Skeletal muscle satellite cell (primary cell): ENCODE results near the gene APOB.

Source experiments
- H3K27me3 ChIP-seq: 2 replicates; pipeline ENCODE4 v1.7.0; 2013; ENCODE audit warnings: low read length; ENCODE audit not compliant: control insufficient read depth, insufficient read depth
- H3K36me3 ChIP-seq: 2 replicates; pipeline ENCODE4 v1.7.0; 2013; ENCODE audit warnings: mild to moderate bottlenecking, control low read depth, low read length; ENCODE audit not compliant: insufficient read depth
- H3K4me1 ChIP-seq: 2 replicates; pipeline ENCODE4 v1.7.0; 2013; ENCODE audit warnings: low read length; ENCODE audit not compliant: control insufficient read depth, insufficient read depth
- H3K4me2 ChIP-seq: 2 replicates; pipeline ENCODE4 v1.7.0; 2013; ENCODE audit warnings: mild to moderate bottlenecking, low read length
- H3K4me3 ChIP-seq: 2 replicates; pipeline ENCODE4 v1.7.0; 2013; ENCODE audit warnings: low read length
- H3K9ac ChIP-seq: 2 replicates; pipeline ENCODE4 v1.7.0; 2013; ENCODE audit warnings: mild to moderate bottlenecking, low read depth, low read length, moderate library complexity
- H3K9me3 ChIP-seq: replicated peaks from 2 replicates; pipeline ENCODE4 v1.7.0; 2013; ENCODE audit warnings: mild to moderate bottlenecking, control low read depth, low read length

The APOB gene

DNA sequence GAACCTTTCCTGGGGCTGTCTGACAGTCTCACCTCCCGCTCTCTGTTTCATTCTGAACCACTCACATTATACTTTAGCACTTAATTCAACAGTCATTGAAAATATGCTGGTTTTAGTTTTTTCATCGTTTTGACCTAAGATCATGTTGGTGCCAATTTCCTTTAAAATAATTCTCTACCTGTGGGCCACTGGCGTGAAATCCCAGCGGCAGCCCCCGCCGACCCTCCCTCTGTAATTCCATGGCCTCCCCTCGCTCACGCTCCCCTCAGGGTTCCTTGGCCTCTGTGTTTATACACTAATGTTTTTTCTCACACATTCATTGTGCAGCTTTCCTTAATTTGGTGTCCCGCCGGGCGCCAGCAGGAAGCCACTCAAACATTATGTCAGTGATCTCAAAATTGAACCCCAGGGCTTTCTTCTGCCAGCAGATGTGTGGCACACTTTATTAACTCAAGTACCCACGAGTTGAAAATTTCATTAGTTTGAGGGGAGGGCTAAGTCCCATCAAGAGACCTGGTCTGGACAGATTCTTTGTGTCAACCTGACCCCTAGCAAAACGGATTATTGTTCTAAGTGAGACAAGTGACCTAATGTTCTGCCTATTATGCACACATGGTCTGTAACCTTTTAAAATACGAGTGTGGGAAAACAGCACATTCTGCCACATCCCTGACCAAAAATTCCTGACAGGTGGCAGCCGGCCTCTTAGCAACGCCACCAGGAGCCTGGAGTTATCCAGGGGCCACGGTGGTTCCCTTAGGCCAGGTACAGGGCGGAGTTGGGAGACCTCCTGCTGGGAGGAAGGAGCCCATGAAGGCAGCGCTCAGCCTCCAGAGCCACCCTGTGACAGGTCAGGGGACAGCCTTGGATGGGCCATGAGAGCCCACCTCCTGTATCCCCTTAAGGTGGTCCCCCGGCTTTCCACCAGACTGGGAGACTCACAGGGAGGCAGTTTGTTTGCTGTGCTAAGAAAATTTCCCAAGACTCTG, 53.1 kb downstream of the APOB start:
- H3K27me3 ChIP-seq: peaks cover 5% of the 10 kb centered on the region

DNA sequence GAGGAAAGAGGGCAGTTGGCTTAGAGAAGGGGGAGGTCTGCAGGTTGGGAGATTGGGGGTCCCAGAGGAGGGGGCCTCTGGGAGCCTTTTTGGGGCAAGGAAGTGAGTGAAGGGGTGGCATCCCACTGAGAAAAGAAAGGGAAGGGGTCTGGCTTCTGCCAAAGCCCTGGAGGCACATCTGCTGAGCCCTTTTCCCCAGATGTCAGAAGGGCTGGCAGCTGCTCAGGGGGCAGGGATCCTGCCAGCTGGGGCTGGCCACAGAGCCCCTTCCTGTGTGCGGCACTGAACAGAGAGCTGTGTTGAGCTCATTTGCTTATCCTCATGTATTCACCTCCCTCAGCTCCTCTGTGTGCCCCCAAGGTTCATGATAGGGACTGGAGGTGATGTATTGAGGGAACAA, 54.5 kb downstream of the APOB start:
- Histone ChIP-seq H3K4me1 (no peaks in the 10 kb centered on the region), H3K36me3 (no peaks in the 10 kb centered on the region), H3K4me3 (no peak overlapping the region), H3K27me3 (peaks cover 5% of the 10 kb centered on the region), H3K9me3 (no peaks in the 10 kb centered on the region), H3K9ac (no peak overlapping the region), H3K4me2 (no peak overlapping the region)

More for the DNA sequence above, 53.1 kb downstream of the APOB start:
- Histone ChIP-seq H3K4me3 (no peak overlapping the region), H3K9me3 (no peaks in the 10 kb centered on the region), H3K9ac (no peak overlapping the region), H3K36me3 (no peaks in the 10 kb centered on the region), H3K4me1 (no peaks in the 10 kb centered on the region), H3K4me2 (no peak overlapping the region)

DNA sequence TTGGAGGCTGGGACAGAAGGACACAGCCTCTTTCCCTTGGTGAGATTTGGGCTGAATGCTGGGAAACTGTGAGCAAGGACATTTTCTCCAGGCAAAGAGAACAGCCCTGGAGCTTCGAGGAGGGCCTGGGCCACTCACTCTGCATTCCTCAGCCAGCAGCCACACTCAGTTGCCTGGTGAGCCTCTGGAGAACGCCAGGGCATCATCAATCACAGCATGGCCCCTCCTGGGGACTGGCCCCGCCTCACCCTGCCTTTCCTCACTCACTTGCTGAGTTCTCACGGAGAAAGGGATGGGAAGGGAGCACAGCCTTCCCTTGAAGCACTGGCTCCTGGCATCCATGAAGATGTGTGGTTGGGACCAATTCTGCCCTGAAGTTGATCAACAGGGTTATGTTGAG, 55.0 kb downstream of the APOB start:
- H3K27me3 ChIP-seq: peaks cover 5% of the 10 kb centered on the region
- H3K4me2 ChIP-seq: no peak overlapping the region
- H3K9ac ChIP-seq: no peak overlapping the region
- H3K36me3 ChIP-seq: no peaks in the 10 kb centered on the region
- H3K4me3 ChIP-seq: no peak overlapping the region
- no peaks in the 10 kb centered on the region for H3K9me3 ChIP-seq
- no peaks in the 10 kb centered on the region for H3K4me1 ChIP-seq

DNA sequence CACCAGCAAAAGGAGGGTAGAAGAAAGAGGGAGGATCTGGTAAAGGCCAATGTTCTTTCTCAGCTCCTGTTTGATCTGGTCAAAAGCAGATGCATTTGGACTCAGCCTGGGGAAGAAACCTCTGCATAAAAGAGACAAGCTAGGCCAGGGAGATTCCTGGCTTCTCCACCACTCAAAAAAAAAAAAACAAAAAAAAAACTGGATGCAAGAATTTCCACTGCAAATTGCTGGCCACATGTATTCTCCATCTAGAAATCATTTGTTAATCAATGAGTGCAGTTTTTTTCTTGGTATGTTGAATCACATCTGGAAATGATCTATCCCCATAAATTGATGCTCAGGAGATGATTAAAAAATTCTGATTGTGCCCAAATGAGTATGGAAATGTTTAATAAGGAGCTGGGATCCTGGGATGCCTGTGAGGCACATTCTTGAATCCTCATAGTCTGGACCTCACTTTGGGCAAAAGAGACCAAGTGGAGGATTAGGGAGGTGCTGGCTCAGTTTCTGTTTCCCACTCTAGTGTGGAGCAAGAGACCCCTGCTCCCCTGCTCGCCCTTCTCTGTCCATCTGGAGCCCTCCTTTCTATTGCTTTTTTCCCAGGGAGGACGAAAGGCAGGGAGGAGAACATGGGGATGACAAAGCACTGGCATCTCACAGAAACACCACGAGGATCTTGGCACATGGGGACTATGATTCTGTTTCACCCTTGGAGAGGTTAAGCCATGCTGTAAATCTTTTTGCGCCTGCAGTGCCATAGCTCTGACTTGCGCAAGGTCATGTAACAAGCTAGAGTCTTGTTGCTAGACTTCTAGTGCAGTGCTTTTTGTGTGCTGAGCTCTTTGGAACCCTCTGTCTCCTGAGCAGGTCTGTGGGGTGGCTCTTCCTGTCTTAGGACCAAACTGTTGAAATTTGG, 57.6 kb downstream of the APOB start:
- Histone ChIP-seq H3K4me1 (no peaks in the 10 kb centered on the region), H3K4me3 (no peak overlapping the region), H3K36me3 (no peaks in the 10 kb centered on the region), H3K27me3 (peaks cover 8% of the 10 kb centered on the region), H3K9me3 (no peaks in the 10 kb centered on the region), H3K9ac (no peak overlapping the region), H3K4me2 (no peak overlapping the region)

DNA sequence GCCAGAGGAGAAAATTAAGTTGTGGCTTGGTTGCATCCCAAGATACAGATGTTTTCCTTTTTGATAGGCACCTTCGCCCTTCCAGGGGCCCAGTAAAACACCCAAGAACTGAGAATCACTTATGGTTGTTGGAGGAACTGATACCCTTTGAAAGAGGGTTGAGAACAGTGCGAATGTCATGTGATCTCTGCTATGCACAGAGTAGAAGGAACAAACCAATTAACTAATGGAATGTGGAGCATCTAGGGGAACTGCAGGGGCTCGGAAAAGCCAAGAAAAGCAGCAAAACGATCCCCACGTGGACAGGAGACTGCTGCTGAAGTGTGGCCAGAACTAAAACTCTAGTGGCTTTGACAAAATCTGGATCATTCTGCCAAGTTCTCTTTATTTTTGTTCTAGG, 58.8 kb downstream of the APOB start:
- Histone ChIP-seq H3K36me3 (no peaks in the 10 kb centered on the region), H3K27me3 (peaks cover 8% of the 10 kb centered on the region), H3K4me2 (no peak overlapping the region), H3K9me3 (no peaks in the 10 kb centered on the region), H3K4me3 (no peak overlapping the region), H3K4me1 (no peaks in the 10 kb centered on the region), H3K9ac (no peak overlapping the region)

DNA sequence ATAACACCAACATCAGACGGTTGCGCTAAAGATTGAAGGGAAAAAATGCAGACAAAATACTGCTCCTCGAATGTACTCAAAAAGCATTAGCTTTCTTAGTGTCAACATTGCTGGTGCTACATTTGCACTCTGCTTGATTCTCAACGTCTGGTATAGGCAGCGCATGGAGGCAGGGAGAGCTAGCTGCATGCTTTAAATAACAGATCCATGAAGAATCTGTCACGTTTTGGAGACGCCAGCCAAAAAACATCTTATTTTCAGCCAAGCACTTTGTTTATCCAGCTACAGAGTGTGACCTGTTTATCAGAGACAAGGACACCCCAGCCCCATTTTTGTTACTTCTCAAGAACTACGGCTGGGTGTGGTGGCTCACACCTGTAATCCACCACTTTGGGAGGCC, 59.5 kb downstream of the APOB start:
- no peaks in the 10 kb centered on the region for H3K9me3 ChIP-seq
- no peaks in the 10 kb centered on the region for H3K4me1 ChIP-seq
- no peak overlapping the region for H3K9ac ChIP-seq
- no peaks in the 10 kb centered on the region for H3K36me3 ChIP-seq
- no peak overlapping the region for H3K4me2 ChIP-seq
- H3K4me3 ChIP-seq: no peak overlapping the region
- peaks cover 7% of the 10 kb centered on the region for H3K27me3 ChIP-seq

DNA sequence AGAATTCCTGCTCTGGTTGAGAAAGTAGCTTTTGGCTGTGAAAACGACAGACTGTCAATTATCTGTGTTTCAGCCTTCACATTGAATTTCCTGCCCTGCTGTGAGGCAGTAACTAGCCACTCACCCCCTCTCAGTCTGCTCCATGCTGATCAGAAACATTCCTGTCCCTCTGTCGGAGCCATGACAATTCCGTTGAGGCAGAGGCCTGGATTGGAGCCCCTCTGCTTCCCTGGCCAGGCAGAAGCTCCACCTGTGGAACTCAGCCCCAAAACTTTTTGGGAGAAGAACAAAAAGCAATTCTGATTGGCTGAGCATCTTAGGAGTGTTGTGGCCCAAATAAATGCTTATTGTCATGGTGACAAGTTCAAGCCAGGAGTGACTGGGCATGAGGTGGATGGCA, 60.0 kb downstream of the APOB start:
- Histone ChIP-seq H3K27me3 (peaks cover 3% of the 10 kb centered on the region), H3K4me1 (no peaks in the 10 kb centered on the region), H3K9me3 (no peaks in the 10 kb centered on the region), H3K9ac (no peak overlapping the region), H3K4me3 (no peak overlapping the region), H3K4me2 (no peak overlapping the region), H3K36me3 (no peaks in the 10 kb centered on the region)

DNA sequence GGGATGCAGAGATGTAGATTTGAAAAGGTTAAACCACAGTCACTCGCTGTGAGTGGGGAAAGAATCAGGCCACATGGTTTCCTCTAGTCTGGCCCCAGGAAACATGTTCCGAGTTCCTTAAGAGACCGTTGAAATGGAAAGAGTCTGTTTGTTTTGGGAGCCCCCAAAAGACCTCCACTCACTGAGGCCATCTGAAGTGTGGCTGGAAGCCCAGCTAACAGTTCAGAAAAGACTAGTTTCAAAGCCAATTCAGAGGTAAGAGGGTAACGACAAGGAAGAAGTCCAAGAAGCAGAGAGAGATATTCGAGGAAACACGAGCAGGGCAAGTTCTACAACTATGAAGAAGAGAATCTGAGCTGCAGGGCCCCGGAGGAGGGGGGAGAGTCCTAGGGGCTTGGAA, 61.0 kb downstream of the APOB start:
- Histone ChIP-seq H3K4me2 (no peak overlapping the region), H3K4me3 (no peak overlapping the region), H3K27me3 (peaks cover 3% of the 10 kb centered on the region), H3K9ac (no peak overlapping the region), H3K36me3 (no peaks in the 10 kb centered on the region), H3K9me3 (no peaks in the 10 kb centered on the region), H3K4me1 (no peaks in the 10 kb centered on the region)

DNA sequence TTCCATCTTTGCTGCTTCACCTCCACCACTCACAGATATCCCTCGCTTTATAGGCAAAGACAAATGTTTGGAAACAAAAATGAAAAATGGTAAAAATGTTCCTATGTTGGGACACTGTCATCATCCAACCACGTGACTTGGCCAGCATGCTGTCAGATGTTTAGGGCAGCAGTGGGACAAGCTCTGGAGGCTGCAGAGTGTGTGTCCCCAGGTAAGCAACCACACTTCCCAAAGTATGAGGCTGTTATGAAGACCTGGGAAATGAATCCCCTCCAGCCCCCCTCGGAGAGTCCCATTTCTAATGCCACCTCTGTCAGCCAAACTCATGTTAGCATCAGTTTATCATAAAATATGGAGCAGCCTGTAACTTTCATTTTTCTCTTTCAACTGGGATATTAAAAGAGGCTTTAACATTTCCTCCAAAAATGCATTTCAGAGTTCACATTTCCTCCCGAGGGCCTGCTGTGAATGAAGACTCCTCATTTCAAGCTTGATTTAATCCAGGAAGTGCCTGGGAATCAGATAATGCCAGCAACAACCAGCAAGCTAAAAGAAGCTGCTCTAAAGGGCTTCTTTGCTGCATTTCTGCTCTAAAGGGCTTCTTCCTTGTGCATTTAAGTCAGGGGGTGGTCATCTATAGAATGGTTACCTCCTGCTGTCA, 66.2 kb downstream of the APOB start:
- no peak overlapping the region for H3K4me2 ChIP-seq
- H3K27me3 ChIP-seq: peaks cover 5% of the 10 kb centered on the region
- H3K9ac ChIP-seq: no peak overlapping the region
- no peaks in the 10 kb centered on the region for H3K9me3 ChIP-seq
- H3K4me1 ChIP-seq: no peaks in the 10 kb centered on the region
- no peak overlapping the region for H3K4me3 ChIP-seq
- no peaks in the 10 kb centered on the region for H3K36me3 ChIP-seq

DNA sequence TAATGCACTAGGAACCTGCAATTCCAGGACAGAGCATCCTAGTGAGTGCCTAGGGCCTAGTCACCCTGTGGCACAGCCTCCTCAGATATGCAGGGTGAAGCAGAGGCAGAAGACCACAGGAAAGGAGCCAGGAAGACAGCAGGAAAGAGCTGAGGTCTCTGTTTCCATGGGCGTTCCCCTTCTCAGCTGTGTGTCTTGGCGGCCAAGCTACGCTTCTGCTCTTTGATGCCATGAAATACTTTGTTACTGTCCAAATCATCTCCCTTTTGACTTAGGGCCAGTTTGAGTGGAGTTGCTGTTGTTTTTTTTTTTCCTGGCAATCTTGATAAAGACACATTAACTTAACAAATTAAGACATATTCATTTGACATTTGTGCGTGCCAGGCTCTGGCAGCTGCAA, 67.3 kb downstream of the APOB start:
- Histone ChIP-seq H3K9ac (no peak overlapping the region), H3K4me2 (no peak overlapping the region), H3K4me3 (no peak overlapping the region), H3K4me1 (no peaks in the 10 kb centered on the region), H3K27me3 (peaks cover 5% of the 10 kb centered on the region), H3K36me3 (no peaks in the 10 kb centered on the region), H3K9me3 (no peaks in the 10 kb centered on the region)
